IMR-90 (cell line): Measurements from ENCODE around the gene KCNQ1.

Experiments used
- BHLHE40 ChIP-seq: fragments of 150-350 bp; IDR thresholded peaks from 2 replicates; pipeline ENCODE4 v1.6.1; 2016; ENCODE audit warnings: mild to moderate bottlenecking, low read depth, low read length
- CEBPB ChIP-seq: IDR thresholded peaks from 2 replicates; pipeline ENCODE4 v1.6.1; 2012; ENCODE audit warnings: low read depth, low read length, improper control_type of control experiment
- CHD1 ChIP-seq: IDR thresholded peaks from 2 replicates; pipeline ENCODE4 v1.6.1; 2012; ENCODE audit warnings: low read depth, low read length, improper control_type of control experiment
- CTCF ChIP-seq: conservative IDR thresholded peaks from 2 replicates; pipeline ENCODE4 v1.5.1; 2012; ENCODE audit warnings: mild to moderate bottlenecking, low read depth, low read length, improper control_type of control experiment
- FOS ChIP-seq: fragments of 150-350 bp; IDR thresholded peaks from 2 replicates; pipeline ENCODE4 v1.6.1; 2016; ENCODE audit warnings: low read depth, low read length
- MAZ ChIP-seq: IDR thresholded peaks from 2 replicates; pipeline ENCODE4 v1.6.1; 2012; ENCODE audit warnings: low read depth, mild to moderate bottlenecking, low read length, improper control_type of control experiment, moderate library complexity, borderline replicate concordance
- MXI1 ChIP-seq: IDR thresholded peaks from 2 replicates; pipeline ENCODE4 v1.6.1; 2012; ENCODE audit warnings: low read depth, mild to moderate bottlenecking, low read length, moderate library complexity, borderline replicate concordance
- POLR2A ChIP-seq: IDR thresholded peaks from 2 replicates; pipeline ENCODE4 v1.6.1; 2012; ENCODE audit warnings: mild to moderate bottlenecking, low read depth, low read length
- RAD21 ChIP-seq: IDR thresholded peaks from 2 replicates; pipeline ENCODE4 v1.6.1; 2012; ENCODE audit warnings: low read length, improper control_type of control experiment
- RFX5 ChIP-seq: IDR thresholded peaks from 2 replicates; pipeline ENCODE4 v1.8.0; 2012; ENCODE audit warnings: low read depth, mild to moderate bottlenecking, low read length, moderate library complexity
- SMC3 ChIP-seq: fragments of 150-350 bp; IDR thresholded peaks from 2 replicates; pipeline ENCODE4 v1.6.1; 2016; ENCODE audit warnings: low read depth, mild to moderate bottlenecking, antibody characterized with exemption, low read length, moderate library complexity

GRCh38 chr11:2517386-2518064, 72.7 kb downstream of the KCNQ1 start:
- TF ChIP-seq CTCF, result no peak
- TF ChIP-seq POLR2A, result no peak
- TF ChIP-seq RAD21, result no peak
- TF ChIP-seq BHLHE40, result no peak
- TF ChIP-seq SMC3, result no peak
- no peak for TF ChIP-seq MXI1
- no peak for TF ChIP-seq CEBPB
- TF ChIP-seq RFX5, result no peak
- no peak for TF ChIP-seq CHD1
- TF ChIP-seq MAZ, result no peak
- TF ChIP-seq FOS, result no peak
